Mesendoderm (in vitro differentiated cells): ENCODE measurements around the gene KLK12.

ENCODE experiments used
- DNase-seq: peaks from one replicate; pipeline ENCODE4 v3.0.0; 2013
- H2AK5ac ChIP-seq: 2 replicates; pipeline ENCODE4 v1.6.1; 2013; ENCODE audit warnings: low read length, inconsistent platforms
- H2BK120ac ChIP-seq: 2 replicates; pipeline ENCODE4 v1.6.1; 2013; ENCODE audit warnings: low read depth, mild to moderate bottlenecking, low read length, moderate library complexity, mixed read lengths
- H2BK15ac ChIP-seq: replicated peaks from 2 replicates; pipeline ENCODE4 v1.6.1; 2013; ENCODE audit warnings: low read depth, mild to moderate bottlenecking, moderate library complexity
- H2BK5ac ChIP-seq: 2 replicates; pipeline ENCODE4 v1.6.1; 2013; ENCODE audit warnings: low read length, inconsistent platforms
- H3K18ac ChIP-seq: 2 replicates; pipeline ENCODE4 v1.6.1; 2013; ENCODE audit warnings: mild to moderate bottlenecking, low read length, mixed read lengths
- H3K23ac ChIP-seq: one replicate; pipeline ENCODE4 v1.6.1; 2013; ENCODE audit warnings: low read length
- H3K27ac ChIP-seq: 2 replicates; pipeline ENCODE4 v1.5.1; 2013; ENCODE audit warnings: low read depth, mild to moderate bottlenecking, inconsistent platforms, low read length, moderate library complexity
- H3K27me3 ChIP-seq: 2 replicates; pipeline ENCODE4 v1.6.1; 2013; ENCODE audit warnings: low read length, control low read depth, mild to moderate bottlenecking, inconsistent platforms; ENCODE audit not compliant: insufficient read depth, poor library complexity
- H3K36me3 ChIP-seq: 2 replicates; pipeline ENCODE4 v1.6.1; 2013; ENCODE audit warnings: low read length, inconsistent platforms; ENCODE audit not compliant: control insufficient read depth, insufficient read depth
- H3K4ac ChIP-seq: one replicate; pipeline ENCODE4 v1.6.1; 2013; ENCODE audit warnings: low read depth, mild to moderate bottlenecking, low read length, moderate library complexity
- H3K4me1 ChIP-seq: 2 replicates; pipeline ENCODE4 v1.6.1; 2013; ENCODE audit warnings: low read depth, low read length, inconsistent platforms; ENCODE audit not compliant: control insufficient read depth
- H3K4me2 ChIP-seq: 2 replicates; pipeline ENCODE4 v1.6.1; 2013; ENCODE audit warnings: low read length
- H3K4me3 ChIP-seq: 2 replicates; pipeline ENCODE4 v1.5.1; 2013; ENCODE audit warnings: mild to moderate bottlenecking, low read length
- H3K56ac ChIP-seq: one replicate; pipeline ENCODE4 v1.6.1; 2013; ENCODE audit warnings: low read length
- H3K79me1 ChIP-seq: 2 replicates; pipeline ENCODE4 v1.6.1; 2013; ENCODE audit warnings: low read length, inconsistent platforms
- H3K79me2 ChIP-seq: 2 replicates; pipeline ENCODE4 v1.6.1; 2013; ENCODE audit warnings: mild to moderate bottlenecking, low read length; ENCODE audit not compliant: control insufficient read depth, insufficient read depth
- H3K9ac ChIP-seq: 2 replicates; pipeline ENCODE4 v1.6.1; 2013; ENCODE audit warnings: low read length, inconsistent platforms
- H4K5ac ChIP-seq: one replicate; pipeline ENCODE4 v1.6.1; 2013; ENCODE audit warnings: low read length
- H4K8ac ChIP-seq: one replicate; pipeline ENCODE4 v1.6.1; 2013; ENCODE audit warnings: low read depth, mild to moderate bottlenecking, control low read depth, low read length, moderate library complexity
- WGBS: extraction: QIAGEN DNeasy Blood & Tissue Kit; methylation state at CpG from one replicate; pipeline ENCODE4 v1.1.7; 2013; ENCODE audit warnings: low lambda C conversion rate, missing lambda C conversion rate; ENCODE audit not compliant: insufficient coverage; ENCODE audit errors: extremely low coverage; 5-methylcytosine and 5-hydroxymethylcytosine counted together

KLK12 gene

GRCh38 chr19:51079481-51080110 lies 44.8 kb upstream of the KLK12 start:
- H3K79me1 ChIP-seq, result no peaks in the 10 kb centered on the region
- no peak overlapping the region for H3K9ac ChIP-seq
- no CpG with 5 or more reads among the region's 27 CpGs for WGBS
- no peak overlapping the region for H3K27ac ChIP-seq
- no peak overlapping the region for H2AK5ac ChIP-seq
- H2BK5ac ChIP-seq, result no peak overlapping the region
- no peak for DNase-seq
- H3K27me3 ChIP-seq, result no peaks in the 10 kb centered on the region
- H3K23ac ChIP-seq, result no peak overlapping the region
- H4K8ac ChIP-seq, result no peak overlapping the region
- no peaks in the 10 kb centered on the region for H3K4me1 ChIP-seq
- H4K5ac ChIP-seq, result no peak overlapping the region
- no peak overlapping the region for H2BK15ac ChIP-seq
- H3K18ac ChIP-seq, result no peak overlapping the region
- no peak overlapping the region for H3K56ac ChIP-seq
- no peak overlapping the region for H3K4me3 ChIP-seq
- no peaks in the 10 kb centered on the region for H3K79me2 ChIP-seq
- H3K4ac ChIP-seq, result no peak overlapping the region
- no peaks in the 10 kb centered on the region for H3K36me3 ChIP-seq
- H2BK120ac ChIP-seq, result no peak overlapping the region
- no peak overlapping the region for H3K4me2 ChIP-seq

GRCh38 chr19:51078731-51079130 lies 43.9 kb upstream of the KLK12 start:
- WGBS, result no CpG with 5 or more reads among the region's 6 CpGs
- Histone ChIP-seq H3K79me1 (no peaks in the 10 kb centered on the region), H3K27ac (no peak overlapping the region), H4K8ac (no peak overlapping the region), H2BK5ac (no peak overlapping the region), H2BK15ac (no peak overlapping the region), H3K23ac (no peak overlapping the region), H3K9ac (no peak overlapping the region), H3K79me2 (no peaks in the 10 kb centered on the region), H3K4me1 (no peaks in the 10 kb centered on the region), H3K4me2 (no peak overlapping the region), H3K18ac (no peak overlapping the region), H3K4me3 (no peak overlapping the region), H2BK120ac (no peak overlapping the region), H3K36me3 (no peaks in the 10 kb centered on the region), H3K27me3 (no peaks in the 10 kb centered on the region), H3K56ac (no peak overlapping the region), H2AK5ac (no peak overlapping the region), H3K4ac (no peak overlapping the region), H4K5ac (no peak overlapping the region)
- no peak for DNase-seq

GRCh38 chr19:51078104-51078503 lies 43.3 kb upstream of the KLK12 start:
- no peak overlapping the region for H3K23ac ChIP-seq
- no peak overlapping the region for H4K8ac ChIP-seq
- no peak overlapping the region for H2BK5ac ChIP-seq
- H3K9ac ChIP-seq, result no peak overlapping the region
- H3K18ac ChIP-seq, result no peak overlapping the region
- no peaks in the 10 kb centered on the region for H3K79me1 ChIP-seq
- H3K56ac ChIP-seq, result no peak overlapping the region
- H3K27me3 ChIP-seq, result no peaks in the 10 kb centered on the region
- no peak overlapping the region for H2AK5ac ChIP-seq
- no peaks in the 10 kb centered on the region for H3K4me1 ChIP-seq
- H3K4me3 ChIP-seq, result no peak overlapping the region
- no peak overlapping the region for H3K4me2 ChIP-seq
- H4K5ac ChIP-seq, result no peak overlapping the region
- no peak for DNase-seq
- no peaks in the 10 kb centered on the region for H3K36me3 ChIP-seq
- no peak overlapping the region for H3K27ac ChIP-seq
- H2BK120ac ChIP-seq, result no peak overlapping the region
- no peak overlapping the region for H3K4ac ChIP-seq
- no peaks in the 10 kb centered on the region for H3K79me2 ChIP-seq
- H2BK15ac ChIP-seq, result no peak overlapping the region
- WGBS, result no CpG with 5 or more reads among the region's 6 CpGs

- H2AK5ac ChIP-seq, result no peak overlapping the region
- H2BK5ac ChIP-seq, result no peak overlapping the region
- no peak overlapping the region for H3K4me2 ChIP-seq
- no peak overlapping the region for H4K5ac ChIP-seq
- no peak overlapping the region for H3K4ac ChIP-seq
- H3K4me3 ChIP-seq, result no peak overlapping the region
- no peaks in the 10 kb centered on the region for H3K36me3 ChIP-seq
- no peaks in the 10 kb centered on the region for H3K79me1 ChIP-seq
- no peak for DNase-seq
- H3K27me3 ChIP-seq, result no peaks in the 10 kb centered on the region
- H3K79me2 ChIP-seq, result no peaks in the 10 kb centered on the region
- H3K18ac ChIP-seq, result no peak overlapping the region
- no CpG with 5 or more reads among the region's 14 CpGs for WGBS
- no peak overlapping the region for H4K8ac ChIP-seq
- H2BK120ac ChIP-seq, result no peak overlapping the region
- H3K4me1 ChIP-seq, result no peaks in the 10 kb centered on the region
- H3K9ac ChIP-seq, result no peak overlapping the region
- H3K23ac ChIP-seq, result no peak overlapping the region
- H3K56ac ChIP-seq, result no peak overlapping the region
- H3K27ac ChIP-seq, result no peak overlapping the region
- no peak overlapping the region for H2BK15ac ChIP-seq
These were observed 41.9 kb upstream of the KLK12 start for GRCh38 chr19:51076631-51077213.

- no peaks in the 10 kb centered on the region for H3K79me2 ChIP-seq
- H3K9ac ChIP-seq, result no peak overlapping the region
- H2BK5ac ChIP-seq, result no peak overlapping the region
- no peak overlapping the region for H2BK15ac ChIP-seq
- H3K4me2 ChIP-seq, result no peak overlapping the region
- no peaks in the 10 kb centered on the region for H3K36me3 ChIP-seq
- no peak overlapping the region for H3K4me3 ChIP-seq
- no peak overlapping the region for H2AK5ac ChIP-seq
- H3K4ac ChIP-seq, result no peak overlapping the region
- no peak overlapping the region for H3K23ac ChIP-seq
- no peak for DNase-seq
- no peak overlapping the region for H4K5ac ChIP-seq
- no peak overlapping the region for H2BK120ac ChIP-seq
- H3K79me1 ChIP-seq, result no peaks in the 10 kb centered on the region
- no peaks in the 10 kb centered on the region for H3K4me1 ChIP-seq
- no peak overlapping the region for H4K8ac ChIP-seq
- H3K27ac ChIP-seq, result no peak overlapping the region
- no CpG with 5 or more reads among the region's 5 CpGs for WGBS
- H3K18ac ChIP-seq, result no peak overlapping the region
- H3K27me3 ChIP-seq, result no peaks in the 10 kb centered on the region
- H3K56ac ChIP-seq, result no peak overlapping the region
These were observed 41.2 kb upstream of the KLK12 start for GRCh38 chr19:51075998-51076397.

GRCh38 chr19:51071095-51071405 lies 36.2 kb upstream of the KLK12 start:
- no peak overlapping the region for H2BK5ac ChIP-seq
- H3K18ac ChIP-seq, result no peak overlapping the region
- no peak overlapping the region for H3K27ac ChIP-seq
- H4K8ac ChIP-seq, result no peak overlapping the region
- no peak overlapping the region for H2AK5ac ChIP-seq
- DNase-seq, result no peak
- H3K4me2 ChIP-seq, result no peak overlapping the region
- H3K27me3 ChIP-seq, result no peaks in the 10 kb centered on the region
- H2BK120ac ChIP-seq, result no peak overlapping the region
- H3K36me3 ChIP-seq, result no peaks in the 10 kb centered on the region
- no peaks in the 10 kb centered on the region for H3K79me1 ChIP-seq
- H3K79me2 ChIP-seq, result no peaks in the 10 kb centered on the region
- no peak overlapping the region for H4K5ac ChIP-seq
- H3K4me3 ChIP-seq, result no peak overlapping the region
- no peak overlapping the region for H3K4ac ChIP-seq
- H3K56ac ChIP-seq, result no peak overlapping the region
- WGBS, result no CpG with 5 or more reads among the region's 4 CpGs
- H3K9ac ChIP-seq, result no peak overlapping the region
- H3K23ac ChIP-seq, result no peak overlapping the region
- no peak overlapping the region for H2BK15ac ChIP-seq
- no peaks in the 10 kb centered on the region for H3K4me1 ChIP-seq
